K562 (cell line): Measurements from ENCODE around the gene ANAPC5.

Experiments
- MTA3 ChIP-seq: fragments of 450-650 bp; formaldehyde crosslinking; IDR thresholded peaks from 2 replicates; pipeline ENCODE4 v1.6.1; 2017; ENCODE audit warnings: mild to moderate bottlenecking, borderline replicate concordance
- ZBTB7A ChIP-seq: IDR thresholded peaks from 2 replicates; pipeline ENCODE4 v1.6.1; 2011; ENCODE audit warnings: low read depth, mild to moderate bottlenecking, low read length, moderate library complexity, borderline replicate concordance; ENCODE audit not compliant: control insufficient read depth
- ZNF561 ChIP-seq: fragments of 450-650 bp; formaldehyde crosslinking; conservative IDR thresholded peaks from 2 replicates; pipeline ENCODE4 v1.4.0; 2020; ENCODE audit warnings: mild to moderate bottlenecking, moderate library complexity
- TF ChIP-seq, protein P1 (sequence below): fragments of 450-650 bp; formaldehyde crosslinking; IDR thresholded peaks from 2 replicates; pipeline ENCODE4 v1.4.0; 2022; ENCODE audit warnings: missing genetic modification characterization

DNA sequence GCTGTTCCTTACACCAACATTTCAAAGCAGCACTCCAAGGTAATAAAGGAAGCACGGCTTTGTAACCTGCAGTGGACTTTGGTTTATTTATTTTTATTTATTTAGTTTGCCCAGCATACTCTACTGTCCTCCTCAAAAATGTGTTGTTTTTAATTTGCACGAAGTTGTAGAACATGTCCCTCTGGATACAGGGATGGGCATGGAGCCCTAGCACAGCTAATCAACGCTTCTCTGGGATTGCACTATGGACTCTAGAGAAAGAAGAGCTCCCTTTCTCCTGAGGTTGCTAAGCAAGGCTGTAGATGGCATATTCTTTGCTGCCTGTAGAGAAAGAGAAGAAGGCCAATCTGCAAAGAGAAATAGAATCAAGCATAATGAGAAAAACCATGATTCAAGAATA is 5.9 kb upstream of the ANAPC5 start:
- TF ChIP-seq ZNF561 (CRISPR knock-in tag) (no peak), ZBTB7A (no peak), MTA3 (no peak)
- TF ChIP-seq, protein P1, sequence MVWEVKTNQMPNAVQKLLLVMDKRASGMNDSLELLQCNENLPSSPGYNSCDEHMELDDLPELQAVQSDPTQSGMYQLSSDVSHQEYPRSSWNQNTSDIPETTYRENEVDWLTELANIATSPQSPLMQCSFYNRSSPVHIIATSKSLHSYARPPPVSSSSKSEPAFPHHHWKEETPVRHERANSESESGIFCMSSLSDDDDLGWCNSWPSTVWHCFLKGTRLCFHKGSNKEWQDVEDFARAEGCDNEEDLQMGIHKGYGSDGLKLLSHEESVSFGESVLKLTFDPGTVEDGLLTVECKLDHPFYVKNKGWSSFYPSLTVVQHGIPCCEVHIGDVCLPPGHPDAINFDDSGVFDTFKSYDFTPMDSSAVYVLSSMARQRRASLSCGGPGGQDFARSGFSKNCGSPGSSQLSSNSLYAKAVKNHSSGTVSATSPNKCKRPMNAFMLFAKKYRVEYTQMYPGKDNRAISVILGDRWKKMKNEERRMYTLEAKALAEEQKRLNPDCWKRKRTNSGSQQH = no peak
